ENCODE results near the gene VAV3. TPM values are rescaled to one million over a fixed set of nuclear protein-coding genes. Genes with fewer than 3 reads are reported as not detected.

The VAV3 gene
- polyA plus RNA-seq, 3 donors from 2014 or later, result 17.6 to 19.4 (median 18.8) TPM

DNA sequence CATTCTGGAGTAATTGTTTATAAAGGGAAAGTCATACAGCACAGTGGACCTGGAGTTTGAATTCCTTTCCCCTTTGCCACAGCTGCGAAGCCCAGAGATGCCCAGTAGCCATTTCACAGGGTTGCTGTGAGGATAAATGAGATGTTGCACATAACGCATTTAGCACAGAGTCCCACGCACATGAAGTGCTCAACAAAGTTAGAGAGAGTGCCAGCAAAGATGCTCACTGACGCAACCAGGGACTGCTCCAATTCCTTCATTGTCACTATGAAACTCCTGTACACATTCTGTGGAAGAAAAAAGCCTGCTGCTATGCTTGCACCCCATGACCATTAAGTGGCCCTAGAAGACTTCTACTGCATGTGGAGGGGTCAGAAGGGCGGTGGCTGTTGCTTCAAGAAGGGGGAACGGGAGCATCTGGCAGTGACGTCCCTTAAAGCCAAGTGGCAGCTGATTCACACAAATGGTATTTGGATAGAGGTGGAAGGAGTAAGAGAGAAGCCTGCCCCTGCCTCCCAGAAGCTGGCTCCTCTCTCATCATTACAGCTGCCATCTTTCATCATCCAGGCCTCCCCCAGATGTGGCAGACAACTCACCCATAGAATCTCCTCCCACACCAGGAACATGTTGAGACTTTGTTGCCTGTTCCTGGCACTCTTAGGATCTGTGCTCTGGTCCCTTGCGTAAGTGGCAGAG, 26.5 kb upstream of the VAV3 start:
- peaks cover 0 to 3% (median 2%) of the 10 kb centered on the region in 3 donors for H3K27me3 Mint-ChIP-seq (ENCODE audit: low read depth in 3 of 3)

DNA sequence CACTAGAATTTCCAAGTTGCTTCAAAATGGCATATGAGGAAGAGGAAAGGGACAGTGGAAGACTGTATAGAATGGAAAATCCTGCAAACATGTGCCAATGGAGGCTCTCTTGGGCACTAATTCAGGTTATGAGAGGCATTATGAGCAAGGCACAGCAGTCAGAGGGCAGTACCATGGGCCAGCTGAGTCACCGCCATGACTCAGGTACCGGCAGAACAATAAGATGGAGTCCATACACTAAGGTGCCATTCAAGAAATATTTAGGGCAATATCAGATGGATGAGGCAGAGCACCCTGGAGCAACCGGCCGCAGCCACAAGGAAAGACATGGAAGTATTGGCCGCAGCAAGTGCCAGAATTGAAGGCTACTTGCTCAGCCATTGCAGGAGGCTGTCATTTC, 25.6 kb upstream of the VAV3 start:
- Mint-ChIP-seq H3K9me3 (peaks cover 0 to 1% (median 0%) of the 10 kb centered on the region in 6 donors), H3K27ac (no peak overlapping the region), H3K36me3 (peaks cover 0 to 6% (median 0%) of the 10 kb centered on the region in 3 donors), H3K27me3 (ENCODE audit: low read depth in 3 of 3) (peaks cover 0 to 3% (median 2%) of the 10 kb centered on the region in 3 donors), H3K4me3 (no peak overlapping the region), H3K4me1 (peaks cover 8 to 9% of the 10 kb centered on the region in 2 donors)
- DNase-seq, result no peak

More for the DNA sequence above, 26.5 kb upstream of the VAV3 start:
- Mint-ChIP-seq H3K36me3 (peaks cover 0 to 6% (median 0%) of the 10 kb centered on the region in 3 donors), H3K9me3 (peaks cover 0 to 1% (median 0%) of the 10 kb centered on the region in 6 donors), H3K27ac (no peak overlapping the region), H3K4me1 (peaks cover 6 to 8% of the 10 kb centered on the region in 2 donors), H3K4me3 (no peak overlapping the region)
- DNase-seq, result no peak

DNA sequence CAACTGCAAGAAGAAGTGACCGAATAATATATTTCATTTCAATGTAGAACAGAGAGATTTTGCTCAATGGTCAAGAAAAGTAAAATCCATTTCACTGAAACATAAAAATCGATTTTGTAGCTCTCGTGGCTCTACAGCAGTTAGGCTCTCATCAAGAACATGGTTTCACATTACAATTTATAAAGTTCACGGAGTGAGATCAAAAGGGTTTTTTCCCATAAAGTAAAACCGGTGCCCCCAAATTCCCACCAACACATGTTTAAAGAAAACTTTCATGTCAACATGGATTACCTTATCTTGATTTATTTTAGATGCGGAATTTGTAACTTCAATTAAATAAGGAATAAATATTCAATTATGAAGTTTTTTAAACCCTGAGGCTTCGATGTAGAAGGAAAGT, 16.3 kb upstream of the VAV3 start:
- Mint-ChIP-seq H3K27me3 (ENCODE audit: low read depth in 3 of 3) (no peaks in the 10 kb centered on the region), H3K36me3 (peaks cover 0 to 3% (median 0%) of the 10 kb centered on the region in 3 donors), H3K4me3 (no peak overlapping the region), H3K27ac (no peak overlapping the region), H3K9me3 (no peaks in the 10 kb centered on the region), H3K4me1 (peaks cover 0 to under 1% of the 10 kb centered on the region in 2 donors)
- DNase-seq, result no peak

DNA sequence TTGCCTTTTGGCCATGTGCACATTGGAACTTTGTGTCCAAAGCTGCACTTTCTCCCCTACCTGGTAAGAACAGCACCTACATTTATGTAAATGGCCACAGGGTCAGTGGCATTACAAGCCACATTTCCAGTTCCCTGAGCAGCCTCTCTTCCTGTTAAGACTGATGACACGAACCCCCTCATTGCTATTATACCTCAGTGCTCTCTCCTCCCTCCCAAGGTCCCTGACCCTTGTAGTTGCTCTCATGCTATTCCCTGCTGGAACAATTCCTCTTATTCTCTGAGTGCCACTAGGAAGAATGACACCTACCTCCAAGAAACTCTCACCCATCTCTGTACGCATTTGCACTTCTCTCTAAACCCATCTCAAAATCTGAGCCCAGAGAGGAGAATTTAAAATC, 14.9 kb upstream of the VAV3 start:
- no peak for DNase-seq
- Mint-ChIP-seq H3K9me3 (no peaks in the 10 kb centered on the region), H3K36me3 (peaks cover 0 to 3% (median 0%) of the 10 kb centered on the region in 3 donors), H3K4me1 (no peaks in the 10 kb centered on the region), H3K4me3 (no peak overlapping the region), H3K27ac (peak overlapping the region in 1 of 6 donors; percentile 47), H3K27me3 (ENCODE audit: low read depth in 3 of 3) (no peaks in the 10 kb centered on the region)

DNA sequence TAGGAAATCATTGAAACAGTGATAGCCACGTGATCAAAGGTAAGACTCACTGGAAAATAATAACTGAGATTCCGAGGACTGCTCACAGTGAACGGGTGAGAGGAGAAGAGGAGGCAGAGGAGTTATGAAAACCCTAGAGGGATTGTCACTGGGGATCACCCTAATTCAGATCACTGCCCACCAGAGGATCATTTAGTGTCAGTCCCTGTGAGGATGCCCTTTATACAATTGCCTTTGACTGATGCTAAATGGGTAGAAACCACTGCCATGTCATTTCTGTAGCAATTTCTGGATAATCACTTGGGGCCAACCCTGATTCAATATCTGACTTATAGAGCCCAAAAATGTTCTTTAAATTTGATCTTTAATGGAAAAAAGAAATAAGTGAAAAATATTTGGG, 14.1 kb upstream of the VAV3 start:
- H3K27ac Mint-ChIP-seq, result no peak overlapping the region
- H3K36me3 Mint-ChIP-seq, result peaks cover 0 to 3% (median 0%) of the 10 kb centered on the region in 3 donors
- DNase-seq, result no peak
- H3K4me1 Mint-ChIP-seq, result peaks cover 0 to under 1% of the 10 kb centered on the region in 2 donors
- H3K9me3 Mint-ChIP-seq, result no peaks in the 10 kb centered on the region
- no peaks in the 10 kb centered on the region for H3K27me3 Mint-ChIP-seq (ENCODE audit: low read depth in 3 of 3)
- no peak overlapping the region for H3K4me3 Mint-ChIP-seq

DNA sequence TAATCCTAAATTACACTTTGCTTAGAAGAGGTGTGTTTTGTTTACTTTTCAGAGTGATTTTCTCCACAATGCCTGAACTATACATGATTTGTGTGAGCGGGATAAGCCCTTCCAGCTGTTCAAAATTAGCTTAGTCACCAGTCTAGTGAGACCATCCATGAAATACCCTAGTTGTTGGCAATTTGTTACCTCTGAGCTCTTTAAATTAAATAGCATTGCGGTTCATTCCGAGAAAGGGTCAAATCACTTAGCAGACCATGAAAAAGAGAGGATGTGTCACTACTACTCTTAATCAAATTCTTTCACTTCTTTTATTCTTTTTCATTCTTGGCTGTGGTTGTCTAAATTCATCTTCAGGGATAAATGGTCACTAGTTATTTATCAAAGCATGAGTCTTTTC, 11.9 kb upstream of the VAV3 start:
- DNase-seq, result no peak
- H3K9me3 Mint-ChIP-seq, result no peaks in the 10 kb centered on the region
- peaks cover 6 to 10% of the 10 kb centered on the region in 2 donors for H3K4me1 Mint-ChIP-seq
- no peak overlapping the region for H3K27ac Mint-ChIP-seq
- H3K4me3 Mint-ChIP-seq, result no peak overlapping the region
- no peaks in the 10 kb centered on the region for H3K36me3 Mint-ChIP-seq
- H3K27me3 Mint-ChIP-seq (ENCODE audit: low read depth in 3 of 3), result peaks cover 0 to 3% (median 0%) of the 10 kb centered on the region in 3 donors

DNA sequence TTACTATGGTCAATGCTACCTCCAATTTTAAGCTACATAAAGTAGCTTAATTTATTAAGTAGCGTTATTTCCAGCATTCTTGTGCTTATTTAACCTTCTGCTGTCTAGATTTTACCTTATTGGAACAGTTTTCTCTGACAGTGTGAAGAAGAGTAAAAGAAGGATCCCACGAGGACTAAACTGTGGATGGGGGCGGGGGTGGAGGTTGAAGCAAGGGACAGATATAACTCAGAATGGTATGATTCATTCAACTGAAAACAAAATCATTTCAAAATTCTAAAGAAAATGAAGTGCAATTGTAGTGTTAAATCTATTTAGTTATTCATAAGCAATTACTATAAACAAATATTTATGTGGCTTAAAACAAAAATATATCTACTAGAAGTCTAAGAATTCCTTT, 11.5 kb upstream of the VAV3 start:
- no peaks in the 10 kb centered on the region for H3K9me3 Mint-ChIP-seq

DNA sequence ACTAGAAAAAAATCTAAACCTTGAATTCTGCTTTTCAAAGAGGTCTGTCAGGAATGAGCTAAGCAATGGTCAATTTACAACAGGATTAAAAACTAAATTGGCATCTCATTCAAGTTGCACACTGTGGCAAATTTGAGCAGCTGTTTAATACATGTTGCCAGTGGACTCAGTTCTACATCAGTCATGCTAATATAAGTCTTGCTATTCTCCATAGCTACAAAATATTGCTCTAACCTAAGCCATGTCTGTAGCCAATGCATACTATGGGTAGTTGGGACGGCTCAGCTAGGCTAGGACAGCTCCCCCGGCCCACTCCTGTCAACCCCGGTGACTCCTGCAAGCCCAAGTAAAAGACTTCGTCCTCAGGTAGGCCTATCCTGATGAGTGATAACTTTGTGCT, 10.9 kb upstream of the VAV3 start:
- H3K9me3 Mint-ChIP-seq, result no peaks in the 10 kb centered on the region
- no peaks in the 10 kb centered on the region for H3K36me3 Mint-ChIP-seq
- H3K4me3 Mint-ChIP-seq, result no peak overlapping the region
- no peak for DNase-seq
- H3K4me1 Mint-ChIP-seq, result peaks cover 8 to 11% of the 10 kb centered on the region in 2 donors
- H3K27me3 Mint-ChIP-seq (ENCODE audit: low read depth in 3 of 3), result peaks cover 0 to 3% (median 0%) of the 10 kb centered on the region in 3 donors
- no peak overlapping the region for H3K27ac Mint-ChIP-seq

More for the DNA sequence above, 11.5 kb upstream of the VAV3 start:
- DNase-seq, result no peak
- Mint-ChIP-seq H3K4me3 (no peak overlapping the region), H3K4me1 (peaks cover 8 to 11% of the 10 kb centered on the region in 2 donors), H3K27ac (no peak overlapping the region), H3K27me3 (ENCODE audit: low read depth in 3 of 3) (peaks cover 0 to 3% (median 0%) of the 10 kb centered on the region in 3 donors), H3K36me3 (no peaks in the 10 kb centered on the region)

DNA sequence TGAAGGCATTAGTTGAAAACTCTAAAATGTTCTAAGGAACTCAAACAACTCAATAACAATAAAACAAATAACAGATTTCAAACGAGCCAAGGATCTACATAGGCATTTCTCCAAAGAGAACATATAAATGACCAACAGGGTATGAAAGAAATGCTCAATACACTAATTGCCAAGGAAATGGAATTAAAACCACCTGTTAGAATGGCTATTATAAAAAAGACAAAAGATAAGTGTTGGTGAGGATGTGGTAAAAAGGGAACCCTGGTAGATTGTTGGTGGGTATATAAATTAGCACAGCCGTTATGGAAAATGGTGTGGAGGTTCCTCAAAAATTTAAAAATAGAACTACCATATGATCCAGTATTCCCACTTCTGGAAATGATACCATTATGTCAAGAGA, 9.1 kb upstream of the VAV3 start:
- H3K36me3 Mint-ChIP-seq, result no peaks in the 10 kb centered on the region
- no peak overlapping the region for H3K27ac Mint-ChIP-seq
- no peaks in the 10 kb centered on the region for H3K9me3 Mint-ChIP-seq
- H3K27me3 Mint-ChIP-seq (ENCODE audit: low read depth in 3 of 3), result peaks cover 0 to 3% (median 0%) of the 10 kb centered on the region in 3 donors
- H3K4me3 Mint-ChIP-seq, result no peak overlapping the region
- no peak for DNase-seq
- H3K4me1 Mint-ChIP-seq, result peaks cover 8 to 11% of the 10 kb centered on the region in 2 donors

DNA sequence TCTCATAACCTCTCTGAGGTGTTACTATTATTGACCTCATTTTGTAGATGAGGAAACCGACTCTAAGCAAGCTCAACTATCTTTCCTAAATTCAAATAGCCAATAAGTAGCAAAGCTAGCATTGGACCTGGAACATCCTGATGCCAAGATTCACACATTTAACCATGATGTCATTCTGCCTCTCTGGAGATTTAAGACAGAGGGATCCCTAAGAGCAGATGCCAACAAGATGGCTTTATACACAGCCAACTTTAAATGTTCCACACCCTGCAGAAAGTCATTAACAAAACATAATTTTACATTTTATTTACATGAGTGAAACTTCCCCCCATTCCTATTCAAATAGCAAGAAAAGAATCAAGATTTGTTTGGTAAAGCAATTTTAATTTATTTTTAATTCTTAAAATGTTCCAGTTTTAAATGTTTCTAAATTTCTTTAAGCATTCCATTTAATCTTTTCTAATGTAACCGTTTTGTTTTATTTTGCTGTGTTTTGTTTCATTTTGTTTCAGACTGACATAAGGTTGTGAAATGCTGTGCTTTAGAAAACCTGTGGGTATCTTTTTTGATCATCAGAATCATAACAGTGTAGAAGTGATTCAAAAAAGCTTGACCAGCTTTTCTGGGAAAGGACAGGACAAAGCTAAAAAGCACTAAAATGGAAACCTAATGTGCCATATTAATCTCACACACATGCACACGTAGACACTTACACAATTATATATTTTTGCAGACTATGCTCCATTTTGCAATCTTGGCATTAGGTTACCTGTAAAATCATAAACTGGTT, 7.6 kb upstream of the VAV3 start:
- H3K36me3 Mint-ChIP-seq, result no peaks in the 10 kb centered on the region
- H3K4me3 Mint-ChIP-seq, result no peak overlapping the region
- no peak for DNase-seq
- H3K4me1 Mint-ChIP-seq, result peaks cover 8 to 11% of the 10 kb centered on the region in 2 donors
- no peaks in the 10 kb centered on the region for H3K9me3 Mint-ChIP-seq
- peaks cover 0 to 3% (median 0%) of the 10 kb centered on the region in 3 donors for H3K27me3 Mint-ChIP-seq (ENCODE audit: low read depth in 3 of 3)
- no peak overlapping the region for H3K27ac Mint-ChIP-seq

DNA sequence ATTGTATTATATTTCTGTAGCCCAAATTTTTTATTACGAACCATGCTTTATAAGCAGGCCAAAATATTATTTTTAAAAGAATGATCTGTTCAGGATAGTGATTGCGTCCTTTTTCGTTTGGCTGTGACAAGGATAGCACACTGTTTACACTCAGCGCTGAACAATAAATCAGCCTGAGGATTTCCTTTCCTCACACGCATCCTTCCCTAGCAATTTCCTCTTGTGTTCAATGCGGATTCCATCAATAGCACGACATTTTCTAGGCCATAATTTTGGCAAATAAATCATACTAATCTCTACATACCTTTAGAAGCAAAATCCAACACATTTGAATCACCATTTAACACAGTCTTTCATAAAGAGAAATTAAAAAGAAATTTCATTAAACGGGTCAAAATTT, 1.6 kb upstream of the VAV3 start:
- Mint-ChIP-seq H3K27ac (peak overlapping the region in 2 of 6 donors; percentile 3 to 73), H3K4me1 (peaks cover 11 to 26% of the 10 kb centered on the region in 2 donors)
- DNase-seq, result no peak

DNA sequence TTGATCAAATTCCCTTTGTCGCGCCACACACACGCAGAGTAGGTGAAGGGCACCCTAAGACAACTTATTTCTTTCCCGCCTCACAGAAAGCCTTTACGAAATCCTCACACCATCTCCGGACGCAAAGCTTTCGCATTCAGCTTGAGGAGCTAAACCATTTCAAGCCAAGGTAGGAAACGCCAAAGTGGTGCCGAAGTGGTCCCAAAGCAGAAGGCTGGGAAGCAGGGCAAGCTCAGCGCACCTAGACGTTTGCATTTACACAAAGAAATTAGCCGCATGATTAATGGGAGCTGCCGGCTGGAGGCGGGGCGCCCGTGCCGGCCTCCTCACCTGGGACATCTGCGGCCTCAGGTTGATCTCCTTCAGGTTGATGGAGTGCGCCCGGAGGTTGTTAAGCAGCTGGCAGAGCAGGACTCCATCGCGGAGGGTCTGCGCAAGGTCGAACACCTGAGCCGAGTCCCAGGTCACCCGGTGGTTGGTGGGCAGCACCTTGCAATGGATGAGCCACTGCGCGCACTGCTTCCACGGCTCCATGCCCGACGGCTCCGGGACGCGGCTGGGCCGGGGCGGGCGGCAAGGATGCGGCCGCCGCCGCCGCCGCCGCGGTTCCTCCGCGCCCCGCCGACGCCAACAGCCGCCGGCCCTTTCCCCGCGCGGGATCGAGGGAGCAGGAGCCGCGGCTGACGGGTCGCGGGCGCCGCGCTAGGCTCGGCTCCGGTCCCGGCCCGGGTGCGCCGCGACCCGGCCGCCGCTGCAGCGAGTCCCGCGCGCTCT, 457 bp downstream of the VAV3 start:
- H3K4me3 Mint-ChIP-seq, result peak overlapping the region; percentile 96 to 100 (median 100)
- peaks cover 11 to 42% of the 10 kb centered on the region in 2 donors for H3K4me1 Mint-ChIP-seq
- H3K9me3 Mint-ChIP-seq, result no peaks in the 10 kb centered on the region
- peak overlapping the region; percentile 93 to 99 (median 98) for H3K27ac Mint-ChIP-seq
- H3K36me3 Mint-ChIP-seq, result peaks cover 0 to 3% (median 0%) of the 10 kb centered on the region in 3 donors
- DNase-seq, result peak; percentile 22 to 41 (median 39)
- peaks cover 0 to 21% (median 17%) of the 10 kb centered on the region in 3 donors for H3K27me3 Mint-ChIP-seq (ENCODE audit: low read depth in 3 of 3)

More for the DNA sequence above, 1.6 kb upstream of the VAV3 start:
- Mint-ChIP-seq H3K27me3 (ENCODE audit: low read depth in 3 of 3) (peaks cover 0 to 21% (median 14%) of the 10 kb centered on the region in 3 donors), H3K36me3 (no peaks in the 10 kb centered on the region), H3K4me3 (peak overlapping the region; percentile 62 to 96 (median 67)), H3K9me3 (no peaks in the 10 kb centered on the region)

DNA sequence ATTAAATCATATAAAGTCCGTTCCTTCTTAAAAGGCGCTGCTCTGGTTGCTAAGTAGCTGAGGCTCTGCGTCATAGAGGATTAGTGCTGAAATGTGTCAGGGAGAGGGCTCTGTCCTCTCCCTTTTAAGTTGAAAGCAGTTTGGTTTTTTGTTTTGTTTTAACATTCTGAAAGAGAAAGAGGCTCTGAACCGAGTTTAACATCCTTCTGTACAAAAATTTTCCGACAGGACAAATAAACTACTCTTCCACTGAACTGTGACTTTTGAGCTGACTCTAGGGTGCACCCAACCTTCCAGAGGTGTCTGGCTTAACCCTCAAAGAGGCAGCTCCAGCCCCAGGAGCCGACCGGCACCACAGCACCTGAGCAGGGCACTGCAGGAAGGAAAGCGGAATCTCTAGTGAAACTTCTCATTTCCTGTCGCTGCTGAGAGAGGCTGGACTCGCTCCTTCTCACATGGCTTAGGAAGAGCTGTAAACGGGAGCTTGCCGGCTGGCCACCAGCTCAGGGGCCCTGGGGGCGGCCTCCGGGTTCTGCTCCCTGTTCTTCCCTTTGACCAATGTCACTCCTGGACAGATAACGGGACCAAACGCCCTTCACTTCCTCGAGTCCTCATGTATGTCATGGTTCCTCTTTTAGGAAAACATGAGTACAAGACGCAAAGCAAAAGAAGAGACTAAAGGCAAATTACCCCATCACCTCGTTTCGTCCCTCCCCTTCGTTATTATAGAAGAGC, 1.2 kb downstream of the VAV3 start:
- Mint-ChIP-seq H3K4me3 (peak overlapping the region; percentile 96 to 100 (median 100)), H3K27me3 (ENCODE audit: low read depth in 3 of 3) (peaks cover 2 to 21% (median 17%) of the 10 kb centered on the region in 3 donors), H3K4me1 (peaks cover 11 to 48% of the 10 kb centered on the region in 2 donors), H3K9me3 (no peaks in the 10 kb centered on the region), H3K27ac (peak overlapping the region; percentile 93 to 99 (median 98)), H3K36me3 (peaks cover 0 to 3% (median 0%) of the 10 kb centered on the region in 3 donors)
- peak; percentile 68 to 74 (median 68) for DNase-seq
